Erythroblast (primary cell): ENCODE measurements around the gene DNAJB14.

ENCODE experiments used
- GATA1 ChIP-seq: IDR thresholded peaks from 2 replicates; pipeline ENCODE4 v1.6.1; 2011; ENCODE audit warnings: low read depth, mild to moderate bottlenecking, control low read depth, low read length, moderate library complexity
- POLR2A ChIP-seq: IDR thresholded peaks from 2 replicates; pipeline ENCODE4 v1.6.1; 2011; ENCODE audit warnings: mild to moderate bottlenecking, low read length

GRCh38 chr4:99949999-99950912 is 3.8 kb upstream of the DNAJB14 start, which contains the start of gene H2AZ1:
- TF ChIP-seq POLR2A: peak; percentile 98
- no peak for TF ChIP-seq GATA1
